H1 (cell line): Measurements from ENCODE around the gene OLFM3. TPM values are rescaled to one million over a fixed set of nuclear protein-coding genes. Genes with fewer than 3 reads are reported as not detected.

Source experiments
- CTCF ChIA-PET: fragments of 300-600 bp; sonication (Branson Sonifier 250); formaldehyde crosslinking; loops from one replicate; lab custom pipeline; 2021; ENCODE audit not compliant: partially characterized antibody; lab: Charles Lee
- POLR2A ChIA-PET: fragments of 300-600 bp; sonication (Branson Sonifier 250); formaldehyde crosslinking; loops from one replicate; lab custom pipeline; 2021; ENCODE audit warnings: inconsistent platforms; ENCODE audit not compliant: partially characterized antibody; lab: Charles Lee
- DNase-seq, 2 experiments: peaks; one replicate each; pipeline versions ENCODE4 v3.0.0 to v3.0.0-alpha.2; 2010 to 2022; ENCODE audit warnings: low spot score in 2 of 2, low read depth in 1 of 2, mixed read lengths in 1 of 2
- FAIRE-seq: peaks from 2 replicates; lab custom pipeline; 2011; peaks lifted over from hg19 to GRCh38; lab: Jason Lieb, UNC
- H2AFZ ChIP-seq: 2 replicates; pipeline ENCODE4 v1.8.1; 2012; ENCODE audit warnings: low read length, inconsistent platforms
- H2AK5ac ChIP-seq: 2 replicates; pipeline ENCODE4 v1.6.1; 2013; ENCODE audit warnings: low read depth, low read length
- H2BK120ac ChIP-seq: replicated peaks from 2 replicates; pipeline ENCODE3; 2013; ENCODE audit warnings: low read depth, low read length, inconsistent platforms
- H2BK12ac ChIP-seq: 2 replicates; pipeline ENCODE4 v1.6.1; 2013; ENCODE audit warnings: low read depth, low read length
- H2BK15ac ChIP-seq: 2 replicates; pipeline ENCODE4 v1.6.1; 2013; ENCODE audit warnings: low read length
- H2BK20ac ChIP-seq: 2 replicates; pipeline ENCODE4 v1.6.1; 2013; ENCODE audit warnings: low read length
- H2BK5ac ChIP-seq: 2 replicates; pipeline ENCODE4 v1.6.1; 2013; ENCODE audit warnings: low read depth, low read length
- H3K14ac ChIP-seq: 2 replicates; pipeline ENCODE4 v1.6.1; 2013; ENCODE audit warnings: inconsistent platforms; ENCODE audit not compliant: insufficient read length
- H3K18ac ChIP-seq: 2 replicates; pipeline ENCODE4 v1.6.1; 2013; ENCODE audit warnings: low read length; ENCODE audit errors: extremely low read depth
- H3K23ac ChIP-seq: 2 replicates; pipeline ENCODE4 v1.6.1; 2013; ENCODE audit warnings: inconsistent platforms; ENCODE audit not compliant: insufficient read length
- H3K23me2 ChIP-seq: 2 replicates; pipeline ENCODE4 v1.6.1; 2013; ENCODE audit warnings: low read depth, low read length
- H3K27ac ChIP-seq: 2 replicates; pipeline ENCODE4 v1.6.1; 2011; ENCODE audit warnings: low read depth, low read length, inconsistent platforms
- H3K27me3 ChIP-seq, 4 experiments: replicated peaks in 1 of 4; 1 replicate in 1 of 4; 2 replicates in 3 of 4; pipeline versions ENCODE4 v1.6.1 to v1.8.1; 2011 to 2013; ENCODE audit warnings: low read length in 3 of 4, mild to moderate bottlenecking in 3 of 4, inconsistent platforms in 2 of 4, mixed read lengths in 2 of 4, moderate library complexity in 1 of 4; ENCODE audit not compliant: control insufficient read depth in 3 of 4, insufficient read depth in 3 of 4; ENCODE audit errors: extremely low read depth in 1 of 4
- H3K36me3 ChIP-seq, 4 experiments: 2 replicates each; pipeline versions ENCODE4 v1.6.1 to v1.8.1; 2011 to 2013; ENCODE audit warnings: mild to moderate bottlenecking in 4 of 4, low read length in 3 of 4, moderate library complexity in 2 of 4, control low read depth in 1 of 4, inconsistent platforms in 1 of 4; ENCODE audit not compliant: insufficient read depth in 4 of 4, control insufficient read depth in 2 of 4
- H3K4ac ChIP-seq: replicated peaks from 2 replicates; pipeline ENCODE3; 2013; ENCODE audit warnings: low read length, low read depth, mixed read lengths, inconsistent platforms; ENCODE audit not compliant: insufficient read length
- H3K4me1 ChIP-seq, 4 experiments: replicated peaks in 1 of 4; 1 replicate in 1 of 4; 2 replicates in 3 of 4; pipeline versions ENCODE4 v1.6.1 to v1.8.1; 2011 to 2013; ENCODE audit warnings: low read length in 3 of 4, inconsistent platforms in 2 of 4, mixed read lengths in 1 of 4; ENCODE audit not compliant: insufficient read depth in 4 of 4, control insufficient read depth in 3 of 4
- H3K4me2 ChIP-seq, 2 experiments: 2 replicates each; pipeline versions ENCODE4 v1.6.1 to v1.8.1; 2011 to 2013; ENCODE audit warnings: low read depth in 2 of 2, low read length in 2 of 2, control low read depth in 1 of 2, inconsistent platforms in 1 of 2, mild to moderate bottlenecking in 1 of 2; ENCODE audit not compliant: insufficient read depth in 1 of 2
- H3K4me3 ChIP-seq, 4 experiments: fragments of 200-600, 300-600 bp in 1 of 4; sonication (generic), shearing (Covaris generic), sonication (Bioruptor Twin) in 1 of 4; 2 replicates each; pipeline versions ENCODE4 v1.5.1 to v1.8.1; 2011 to 2016; ENCODE audit warnings: low read length in 4 of 4, low read depth in 3 of 4, control low read depth in 2 of 4, inconsistent platforms in 2 of 4, mild to moderate bottlenecking in 2 of 4, mixed read lengths in 1 of 4, moderate library complexity in 1 of 4; ENCODE audit not compliant: insufficient read depth in 2 of 4; ENCODE audit errors: extremely low read depth in 1 of 4
- H3K56ac ChIP-seq: replicated peaks from 2 replicates; pipeline ENCODE3; 2013; ENCODE audit warnings: low read depth, mild to moderate bottlenecking, mixed read lengths, low read length, inconsistent platforms; ENCODE audit not compliant: insufficient read length
- H3K79me1 ChIP-seq: 2 replicates; pipeline ENCODE4 v1.6.1; 2013; ENCODE audit warnings: low read depth, low read length, control low read depth
- H3K79me2 ChIP-seq, 2 experiments: 2 replicates each; pipeline versions ENCODE4 v1.6.1 to v1.8.1; 2012 to 2013; ENCODE audit warnings: low read length in 2 of 2, mild to moderate bottlenecking in 2 of 2, inconsistent platforms in 1 of 2; ENCODE audit not compliant: insufficient read depth in 2 of 2, control insufficient read depth in 1 of 2
- H3K9ac ChIP-seq, 4 experiments: replicated peaks in 1 of 4; 1 replicate in 1 of 4; 2 replicates in 3 of 4; pipeline versions ENCODE4 v1.6.1 to v1.8.1; 2011 to 2013; ENCODE audit warnings: low read depth in 3 of 4, low read length in 3 of 4, control low read depth in 2 of 4, mild to moderate bottlenecking in 2 of 4, moderate library complexity in 2 of 4, inconsistent platforms in 1 of 4; ENCODE audit errors: extremely low read depth in 1 of 4
- H3K9me3 ChIP-seq, 2 experiments: 2 replicates each; pipeline versions ENCODE4 v1.6.1 to v1.8.1; 2012 to 2013; ENCODE audit warnings: mild to moderate bottlenecking in 2 of 2, moderate library complexity in 2 of 2, control low read depth in 1 of 2, inconsistent platforms in 1 of 2, low read depth in 1 of 2, low read length in 1 of 2, mixed read lengths in 1 of 2; ENCODE audit not compliant: insufficient read depth in 2 of 2
- H4K20me1 ChIP-seq, 2 experiments: replicated peaks in 1 of 2; 2 replicates each; pipeline versions ENCODE3 to v1.8.1; 2011 to 2013; ENCODE audit warnings: inconsistent platforms in 2 of 2, low read length in 2 of 2, mild to moderate bottlenecking in 1 of 2; ENCODE audit not compliant: insufficient read depth in 2 of 2, control insufficient read depth in 1 of 2
- H4K5ac ChIP-seq: 2 replicates; pipeline ENCODE4 v1.6.1; 2013; ENCODE audit warnings: low read length, low read depth, mixed read lengths, inconsistent platforms; ENCODE audit not compliant: insufficient read length
- H4K8ac ChIP-seq: 2 replicates; pipeline ENCODE4 v1.8.0; 2013; ENCODE audit warnings: mild to moderate bottlenecking, moderate library complexity, low read length, inconsistent platforms; ENCODE audit not compliant: insufficient read depth; ENCODE audit errors: extremely low read depth
- H4K91ac ChIP-seq: replicated peaks from 2 replicates; pipeline ENCODE3; 2013; ENCODE audit warnings: low read length, mixed read lengths, inconsistent platforms; ENCODE audit not compliant: insufficient read length
- WGBS, 2 experiments: shearing (Covaris generic) in 1 of 2; methylation state at CpG; one replicate each; pipeline versions ENCODE4 v1.1.6 to v1.1.7; 2013 to 2015; ENCODE audit warnings: low lambda C conversion rate in 2 of 2, mixed read lengths in 2 of 2, inconsistent platforms in 1 of 2, low coverage in 1 of 2, missing lambda C conversion rate in 1 of 2; ENCODE audit not compliant: insufficient replicate concordance in 2 of 2, insufficient coverage in 1 of 2, insufficient read length in 1 of 2; ENCODE audit errors: extremely low coverage in 1 of 2, missing lambda C conversion rate in 1 of 2; 5-methylcytosine and 5-hydroxymethylcytosine counted together
- polyA plus RNA-seq, 7 experiments: library from polyadenylated mRNA; depleted of rRNA in 3 of 7; stranded (reverse) in 5 of 7; unstranded in 2 of 7; fragments of >200 nt in 5 of 7; fragments of 200-250 nt in 2 of 7; gene quantifications; 1 replicate in 5 of 7; 2 replicates in 1 of 7; 4 replicates in 1 of 7; pipeline versions ENCODE4 v1.2.1 to v1.2.3, GENCODE V29; 2011 to 2013; ENCODE audit warnings: missing spikeins in 2 of 7, mixed read lengths in 2 of 7
- total RNA-seq: library from RNA; stranded (reverse); fragmentation: NEBNext Ultra II Directional; extraction: Animal tissue kit (Norgen Biotek cat#: 25700); gene quantifications from 2 replicates; pipeline ENCODE4 v1.2.1, GENCODE V29; 2021

OLFM3 gene
- total and polyA plus RNA-seq, 2 of the 8 experiments (the other 6 are each of a cell fraction or from before 2014, with no cell fraction given), result 0.30 to 0.32 TPM

- Histone ChIP-seq H2BK15ac (no peak overlapping the region), H3K4me1 (no peaks in the 10 kb centered on the region), H2AK5ac (no peak overlapping the region), H3K23ac (no peak overlapping the region), H3K18ac (no peak overlapping the region), H3K4me2 (no peak overlapping the region), H2BK120ac (no peak overlapping the region), H4K20me1 (no peaks in the 10 kb centered on the region), H3K4ac (no peak overlapping the region), H2BK20ac (no peak overlapping the region), H3K36me3 (no peaks in the 10 kb centered on the region), H2AFZ (no peak overlapping the region), H2BK5ac (no peak overlapping the region), H3K79me1 (no peaks in the 10 kb centered on the region), H3K23me2 (no peaks in the 10 kb centered on the region), H4K5ac (no peak overlapping the region), H2BK12ac (no peak overlapping the region), H3K56ac (no peak overlapping the region), H3K79me2 (no peaks in the 10 kb centered on the region), H3K4me3 (no peak overlapping the region), H3K14ac (no peak overlapping the region), H4K8ac (peak overlapping the region; percentile 35; the same call in 1 of the 2 replicates), H4K91ac (no peak overlapping the region), H3K27me3 (no peaks in the 10 kb centered on the region), H3K9me3 (no peaks in the 10 kb centered on the region), H3K27ac (no peak overlapping the region), H3K9ac (no peak overlapping the region)
- DNase-seq, result no peak
- 93% methylated on average over 2 of the region's 2 CpGs; no CpG with 5 or more reads in 1 of the 2 experiments for WGBS, 2 experiments
- ChIA-PET POLR2A (interaction anchor here (0.6 kb wide), 1 partner anchor 1792 kb away, joined by 3 read pairs; no protein-coding TSS in a partner anchor), CTCF (no interaction called here)
- no peak for FAIRE-seq
Observed at GRCh38 chr1:102045752-102046151, 49.0 kb upstream of the OLFM3 start.
